Stimulated activated CD4-positive, alpha-beta T cell treated with anti-CD3 and anti-CD28 coated beads, Interleukin-12 subunit alpha, Interleukin-12 subunit beta, amount 100 ng/mL, for 4 hours (primary cell): Measurements from ENCODE around the gene SIN3B.
"Not testable (repeated sequence)": the region's sequence is repeated elsewhere in the genome, so short reads cannot be mapped to it uniquely, and the experiment has no call there.

Experiments
- DNase-seq: peaks from one replicate; pipeline ENCODE4 v3.0.0-alpha.2; 2020

SIN3B gene

DNA sequence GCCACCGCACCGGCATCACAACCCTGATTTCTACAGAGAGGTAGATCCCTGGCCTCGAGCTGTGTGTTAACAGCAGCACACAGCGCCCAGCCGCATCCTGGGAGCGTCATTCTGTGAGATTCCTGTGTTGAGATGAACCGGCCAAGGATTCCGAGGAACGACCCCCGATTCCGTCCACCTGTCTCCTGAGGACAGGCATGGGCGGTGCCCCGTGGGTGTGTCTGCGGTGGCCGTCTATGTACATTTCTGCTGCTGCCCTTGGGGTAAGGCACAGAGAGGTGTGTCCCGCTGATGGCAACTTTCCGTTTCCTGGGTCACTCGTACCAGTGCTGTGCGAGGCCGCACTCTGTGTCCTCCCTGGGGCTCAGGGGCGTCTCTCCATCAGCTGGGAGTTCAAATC is 43.5 kb downstream of the SIN3B start:
- DNase-seq = no peak

GRCh38 chr19:16873594-16873993 is 44.4 kb downstream of the SIN3B start:
- DNase-seq = no peak

DNA sequence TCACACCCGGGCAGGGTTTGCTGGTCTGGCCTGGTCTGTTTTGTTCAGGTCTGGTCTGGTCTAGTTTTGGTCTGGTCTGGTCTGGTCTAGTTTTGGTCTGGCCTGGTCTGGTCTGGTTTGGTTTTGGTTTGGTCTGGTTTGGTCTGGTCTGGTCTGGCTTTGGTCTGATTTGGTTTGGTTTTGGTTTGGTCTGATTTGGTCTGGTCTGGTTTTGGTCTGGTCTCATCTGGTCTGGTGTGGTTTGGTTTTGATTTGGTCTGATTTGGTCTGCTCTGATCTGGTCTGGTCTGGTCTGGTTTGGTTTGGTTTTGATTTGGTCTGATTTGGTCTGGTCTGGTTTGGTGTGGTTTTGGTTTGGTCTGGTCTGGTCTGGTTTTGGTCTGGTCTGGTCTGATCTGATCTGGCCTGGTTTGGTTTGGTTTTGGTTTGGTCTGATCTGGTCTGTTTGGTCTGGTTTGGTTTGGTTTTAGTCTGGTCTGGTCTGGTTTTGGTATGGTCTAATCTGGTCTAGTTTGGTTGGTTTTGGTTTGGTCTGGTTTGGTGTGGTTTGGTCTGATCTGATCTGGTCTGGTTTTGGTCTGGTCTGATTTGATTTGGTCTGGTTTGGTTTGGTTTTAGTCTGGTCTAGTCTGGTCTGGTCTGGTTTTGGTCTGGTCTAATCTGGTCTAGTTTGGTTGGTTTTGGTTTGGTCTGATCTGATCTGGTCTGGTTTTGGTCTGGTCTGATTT is 45.2 kb downstream of the SIN3B start:
- DNase-seq = no peak

GRCh38 chr19:16874978-16875299 is 45.7 kb downstream of the SIN3B start:
- not testable (repeated sequence) for DNase-seq

- DNase-seq = no peak
Measured at GRCh38 chr19:16875584-16876555, 46.7 kb downstream of the SIN3B start.

GRCh38 chr19:16876904-16877361 is 47.7 kb downstream of the SIN3B start:
- no peak for DNase-seq

DNA sequence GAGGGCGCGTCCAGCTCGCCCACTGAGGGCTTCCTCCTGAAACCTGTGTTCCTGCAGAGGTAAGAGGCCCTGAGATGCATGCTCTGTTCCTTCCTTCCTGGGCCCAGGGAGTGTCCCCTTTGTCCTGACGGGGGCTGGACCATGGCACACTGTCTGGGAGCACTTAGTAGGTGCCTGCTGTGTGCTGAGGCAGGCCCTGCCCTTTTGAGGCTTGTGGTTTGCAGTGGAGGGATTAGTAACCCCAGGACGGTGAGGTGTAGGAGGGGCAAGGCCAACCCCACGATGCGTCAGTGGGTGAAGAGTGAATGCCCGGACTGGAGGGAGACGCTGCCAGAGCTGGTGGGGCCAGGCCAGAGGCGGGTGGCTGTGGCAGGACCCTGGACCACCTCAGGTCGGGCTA is 48.4 kb downstream of the SIN3B start:
- no peak for DNase-seq

GRCh38 chr19:16878181-16878965 is 49.2 kb downstream of the SIN3B start:
- DNase-seq = no peak

GRCh38 chr19:16880884-16881554 is 51.8 kb downstream of the SIN3B start:
- no peak for DNase-seq

DNA sequence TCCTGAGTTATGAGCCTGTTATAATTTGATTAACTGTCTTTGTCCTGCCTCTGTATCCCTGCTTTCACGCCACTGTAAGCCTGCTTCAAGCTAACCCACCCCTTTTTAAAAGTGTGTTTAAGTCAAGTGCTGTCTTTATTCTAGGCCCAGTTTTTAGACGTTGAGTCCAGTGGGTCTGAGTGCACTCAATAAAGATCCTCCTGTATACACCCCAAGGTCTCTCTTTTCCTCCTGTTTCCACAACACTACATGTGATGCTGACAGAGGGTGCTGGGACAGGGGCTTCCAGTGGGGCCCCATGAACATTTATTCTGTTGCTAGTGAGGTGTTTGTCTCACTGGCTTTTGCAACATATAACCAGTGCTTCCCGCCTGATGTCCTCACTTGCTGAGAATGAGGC is 52.9 kb downstream of the SIN3B start:
- DNase-seq = no peak

DNA sequence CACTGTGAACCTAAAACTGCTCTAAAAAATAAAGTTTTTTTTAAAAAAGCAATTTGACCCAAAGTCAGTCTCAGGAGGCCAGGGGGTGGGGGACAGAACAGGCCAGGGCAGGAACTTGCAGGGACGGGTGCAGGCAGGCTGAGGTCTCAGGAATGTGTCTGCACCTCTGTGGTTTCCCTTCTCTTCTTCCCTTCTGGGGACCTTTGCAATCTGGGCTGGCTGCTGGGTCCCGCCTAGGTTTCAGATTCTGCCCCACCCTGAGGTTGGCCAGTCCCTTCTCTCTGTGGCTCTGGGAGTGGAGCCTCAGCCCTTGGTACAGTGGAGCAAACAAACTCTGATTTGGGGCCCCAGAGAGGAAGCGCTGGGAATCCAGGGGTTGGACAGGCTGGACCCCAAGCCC is 54.3 kb downstream of the SIN3B start:
- no peak for DNase-seq

DNA sequence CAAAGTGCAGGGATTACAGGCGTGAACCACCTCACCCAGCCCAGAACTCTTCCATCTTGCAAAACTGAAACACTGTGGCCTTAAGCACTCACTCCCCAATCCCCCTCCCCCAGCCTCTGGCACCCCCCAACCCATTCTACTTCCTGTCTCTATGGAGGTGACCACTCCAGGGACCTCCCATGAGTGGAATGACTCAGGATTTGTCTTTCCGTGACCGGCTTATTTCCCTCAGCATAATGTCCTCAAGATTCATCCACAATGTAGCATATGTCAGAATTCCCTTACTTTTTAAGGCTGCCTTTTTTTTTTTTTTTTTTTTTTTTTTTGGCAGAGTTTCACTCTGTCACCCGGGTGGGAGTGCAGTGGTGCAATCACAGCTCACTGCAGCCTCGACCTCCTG is 56.0 kb downstream of the SIN3B start:
- DNase-seq = no peak

DNA sequence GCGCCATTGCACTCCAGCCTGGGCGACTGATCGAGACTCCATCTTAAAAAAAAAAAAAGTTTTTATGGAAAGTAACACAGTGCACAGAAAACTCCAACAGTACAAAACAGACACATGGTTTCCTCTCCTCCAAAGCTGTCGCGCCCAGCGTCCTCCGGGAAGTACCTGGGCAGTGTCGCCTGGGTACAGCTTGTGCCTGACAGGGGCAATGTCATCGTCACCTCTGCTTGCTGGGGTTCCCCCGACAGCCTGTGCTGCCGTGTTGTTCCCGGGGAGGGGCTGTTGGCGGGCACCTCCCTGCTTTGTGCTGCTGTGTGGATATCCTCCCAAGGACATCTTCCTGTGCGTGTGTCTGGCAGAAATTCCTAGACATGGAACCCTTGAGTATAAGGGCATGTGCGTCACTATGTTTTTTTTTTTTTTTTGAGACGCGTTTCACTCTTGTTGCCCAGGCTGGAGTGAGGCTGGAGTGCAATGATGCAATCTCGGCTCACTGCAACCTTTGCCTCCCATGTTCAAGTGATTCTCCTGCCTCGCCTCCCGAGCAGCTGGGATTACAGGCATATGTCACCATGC is 57.2 kb downstream of the SIN3B start:
- no peak for DNase-seq

DNA sequence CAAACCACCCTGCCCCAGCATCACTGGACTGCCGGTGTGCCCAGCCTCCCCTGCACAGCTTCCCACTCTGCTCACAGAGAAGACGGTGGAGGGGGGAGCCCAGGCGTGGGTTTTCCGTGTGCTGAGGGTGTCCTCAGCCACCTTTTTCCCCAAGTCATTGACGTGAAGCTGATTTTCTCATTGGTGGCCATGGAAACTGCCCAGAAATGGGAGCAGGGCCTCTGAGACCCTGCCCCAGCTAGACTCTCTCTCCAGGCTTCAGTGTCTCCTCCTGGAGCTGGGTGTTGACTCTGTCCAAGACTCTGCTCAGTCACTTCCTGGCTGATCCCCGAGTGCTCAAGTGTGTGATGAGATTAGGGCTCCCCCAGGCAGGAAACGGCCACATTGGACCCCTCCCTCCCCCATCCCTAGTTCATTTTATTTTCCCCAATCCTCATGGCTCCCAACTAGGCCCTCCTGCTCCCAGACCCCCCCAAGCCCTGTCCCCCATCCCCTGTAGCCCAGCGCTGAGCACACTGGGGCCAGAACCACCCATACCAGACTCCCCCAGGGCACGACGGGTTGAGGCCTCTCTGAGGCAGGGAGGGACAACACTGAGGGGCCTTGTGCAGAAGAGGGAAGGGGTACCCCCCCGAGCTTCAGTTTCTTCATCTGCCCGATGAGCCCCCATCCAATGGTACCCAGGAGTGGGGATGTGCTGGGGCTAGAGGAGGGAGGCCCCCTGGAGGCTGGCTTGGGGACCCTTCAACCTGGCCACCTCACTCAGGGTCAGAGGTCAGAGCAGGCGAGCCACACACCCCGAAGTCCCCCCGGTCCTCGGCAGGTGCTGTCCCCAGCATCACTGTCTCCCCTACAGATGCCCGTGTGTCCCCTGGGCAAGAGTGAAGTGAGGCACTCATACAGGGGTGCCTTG is 58.4 kb downstream of the SIN3B start:
- no peak for DNase-seq

DNA sequence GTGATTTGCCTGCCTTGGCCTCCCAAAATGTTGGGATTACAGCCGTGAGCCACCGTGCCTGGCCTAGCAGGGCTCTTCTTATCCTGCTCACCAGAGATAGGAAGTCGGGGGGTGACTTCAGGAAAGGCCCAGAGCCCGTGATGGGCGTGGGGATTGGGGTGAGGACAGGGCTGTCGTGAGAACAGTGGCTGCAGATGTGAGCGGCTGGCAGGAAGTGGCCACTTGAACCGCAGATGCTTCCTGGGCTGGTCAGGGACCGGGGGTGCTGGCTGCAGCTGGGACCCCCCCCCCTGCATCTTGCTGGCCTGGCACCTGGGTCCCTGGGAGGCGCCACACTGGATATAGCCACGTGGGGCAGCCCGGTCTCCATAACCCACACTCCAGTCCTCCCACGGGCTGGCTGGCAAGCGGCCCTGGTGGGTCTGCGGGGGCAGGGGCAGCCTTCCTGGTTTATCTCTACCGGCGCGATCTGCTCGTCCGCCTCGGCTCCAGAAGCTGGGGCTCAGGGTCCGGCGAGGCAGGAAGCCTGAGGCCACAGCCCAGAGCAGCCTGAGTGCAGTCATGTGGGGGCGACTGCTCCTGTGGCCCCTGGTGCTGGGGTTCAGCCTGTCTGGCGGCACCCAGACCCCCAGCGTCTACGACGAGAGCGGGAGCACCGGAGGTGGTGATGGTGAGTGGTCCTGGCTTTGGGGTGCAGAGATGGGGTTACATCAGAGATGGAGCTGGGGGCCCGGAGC is 59.6 kb downstream of the SIN3B start, which contains the start of gene F2RL3:
F2RL3 (plus strand) TSS at position 371 of the 737 bp plus-strand sequence; CDS start at position 562, 191 bp downstream.
- DNase-seq = no peak

- DNase-seq = no peak
Measured at GRCh38 chr19:16889366-16889882, 60.2 kb downstream of the SIN3B start.

GRCh38 chr19:16889883-16890460 is 60.8 kb downstream of the SIN3B start:
- DNase-seq = no peak

DNA sequence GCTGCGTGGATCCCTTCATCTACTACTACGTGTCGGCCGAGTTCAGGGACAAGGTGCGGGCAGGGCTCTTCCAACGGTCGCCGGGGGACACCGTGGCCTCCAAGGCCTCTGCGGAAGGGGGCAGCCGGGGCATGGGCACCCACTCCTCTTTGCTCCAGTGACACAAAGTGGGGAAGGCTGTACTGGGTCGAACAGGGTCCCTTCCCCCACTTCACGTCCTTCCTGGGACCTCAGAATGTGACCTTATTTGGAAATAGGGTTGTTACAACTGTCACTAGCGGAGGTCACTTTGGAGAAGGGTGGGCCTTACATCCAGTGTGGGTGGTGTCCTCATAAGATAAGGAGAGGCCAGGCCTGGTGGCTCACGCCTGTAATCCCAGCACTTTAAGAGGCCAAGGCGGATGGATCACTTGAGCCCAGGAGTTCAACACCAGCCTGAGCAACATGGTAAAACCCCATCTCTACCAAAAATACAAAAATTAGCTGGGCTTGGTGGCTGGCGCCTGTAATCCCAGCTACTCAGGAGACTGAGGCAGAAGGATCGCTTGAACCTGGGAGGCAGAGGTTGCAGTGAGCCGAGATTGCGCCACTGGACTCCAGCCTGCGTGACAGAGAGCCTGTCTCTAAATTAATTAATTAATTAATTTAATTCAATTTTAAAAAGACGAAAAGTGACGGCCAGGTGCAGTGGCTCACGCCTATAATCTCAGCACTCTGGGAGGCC is 61.4 kb downstream of the SIN3B start:
- DNase-seq = no peak
